Measurements from ENCODE around the gene EGFL8.
"Not testable (repeated sequence)": the region's sequence is repeated elsewhere in the genome, so short reads cannot be mapped to it uniquely, and the experiment has no call there.

The EGFL8 gene

DNA sequence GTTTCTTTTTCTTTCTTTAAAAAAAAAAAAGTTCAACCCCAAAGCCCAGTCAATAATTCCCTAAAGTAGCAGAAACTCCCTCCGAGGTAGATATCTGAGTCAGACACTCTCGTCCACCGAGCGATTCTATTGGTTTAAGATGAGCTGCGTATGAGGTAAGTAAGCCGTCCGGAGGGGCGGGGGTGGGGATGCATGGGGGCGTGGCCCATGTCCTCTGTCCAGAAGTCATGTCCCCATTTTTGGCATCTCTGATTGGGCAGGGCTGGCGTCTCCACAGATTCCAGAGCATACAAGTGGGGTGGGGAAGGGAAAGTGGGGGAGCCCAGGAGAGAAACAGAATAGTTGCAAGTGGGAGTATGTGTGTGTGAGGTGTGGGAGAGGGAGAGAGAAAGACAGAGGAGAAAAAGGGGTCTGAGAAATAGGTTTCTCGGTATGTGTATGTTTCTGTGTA is 21.3 kb downstream of the EGFL8 start:
- DNase-seq, result peak; percentile 88

DNA sequence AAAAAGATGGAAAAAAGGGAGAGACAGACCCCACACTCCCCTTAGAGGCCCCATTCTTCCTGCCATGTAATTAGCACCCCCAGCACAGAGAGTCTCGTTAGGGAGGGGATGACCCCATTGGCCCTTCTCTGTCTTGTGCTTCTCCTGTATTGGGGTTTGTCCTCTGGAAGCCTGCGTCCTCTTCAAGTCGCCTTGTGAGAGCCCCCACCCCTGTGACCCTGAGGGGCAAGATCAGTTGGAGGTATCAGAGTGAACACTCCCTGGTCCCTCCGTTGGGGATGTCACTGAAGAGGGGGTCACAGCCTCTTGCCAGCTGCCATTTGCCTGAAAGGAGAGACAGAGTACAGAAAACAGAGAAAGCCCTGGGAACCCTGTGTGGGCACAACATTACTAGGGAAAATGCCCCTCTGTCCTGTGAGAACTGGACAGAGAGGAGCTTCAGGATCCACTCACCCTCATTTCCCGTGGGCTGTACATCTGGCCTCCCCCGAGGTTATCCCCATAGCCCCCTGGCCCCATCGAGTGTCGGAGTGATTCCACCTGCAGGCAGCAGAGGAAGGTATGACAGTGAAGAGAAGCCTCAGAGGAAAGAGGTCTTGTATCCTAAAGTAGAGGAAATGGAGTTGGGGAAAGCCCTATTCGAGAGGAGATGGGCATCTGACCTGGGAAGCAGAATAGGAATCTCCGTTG is 21.9 kb downstream of the EGFL8 start:
- DNase-seq, result not testable (repeated sequence)

DNA sequence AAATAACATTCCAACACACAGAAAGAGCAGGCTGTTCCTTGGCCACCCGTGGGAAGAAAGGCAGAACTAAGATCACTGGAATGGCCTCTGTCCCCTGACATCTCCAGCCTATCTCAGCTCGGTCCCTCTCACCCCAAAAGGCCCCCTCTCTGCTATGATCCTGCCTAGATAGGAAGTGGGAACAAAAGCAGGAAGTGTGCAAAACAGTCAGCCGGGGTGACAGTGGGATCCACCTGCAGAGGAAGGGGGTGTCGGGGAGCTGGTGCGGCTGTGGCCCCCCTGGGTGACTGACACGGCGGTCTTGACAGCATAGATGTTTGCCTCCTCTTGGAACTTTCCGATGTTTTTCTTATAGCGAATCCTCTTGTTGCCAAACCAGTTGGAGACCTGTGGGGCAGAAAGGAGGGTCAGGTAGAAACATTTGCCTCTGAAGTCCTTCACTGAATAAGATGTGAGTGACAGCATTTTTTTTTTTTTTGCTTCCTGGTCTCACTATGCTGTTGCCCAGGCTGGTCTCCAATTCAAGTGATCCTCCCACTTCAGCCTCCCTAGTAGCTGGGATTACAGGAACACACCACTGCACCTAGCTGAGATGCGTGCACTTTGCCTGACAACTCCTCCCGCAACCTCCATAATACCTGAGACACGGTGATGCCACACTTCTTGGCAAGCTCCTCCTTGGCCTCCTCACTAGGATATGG is 22.8 kb downstream of the EGFL8 start:
- DNase-seq, result no peak

DNA sequence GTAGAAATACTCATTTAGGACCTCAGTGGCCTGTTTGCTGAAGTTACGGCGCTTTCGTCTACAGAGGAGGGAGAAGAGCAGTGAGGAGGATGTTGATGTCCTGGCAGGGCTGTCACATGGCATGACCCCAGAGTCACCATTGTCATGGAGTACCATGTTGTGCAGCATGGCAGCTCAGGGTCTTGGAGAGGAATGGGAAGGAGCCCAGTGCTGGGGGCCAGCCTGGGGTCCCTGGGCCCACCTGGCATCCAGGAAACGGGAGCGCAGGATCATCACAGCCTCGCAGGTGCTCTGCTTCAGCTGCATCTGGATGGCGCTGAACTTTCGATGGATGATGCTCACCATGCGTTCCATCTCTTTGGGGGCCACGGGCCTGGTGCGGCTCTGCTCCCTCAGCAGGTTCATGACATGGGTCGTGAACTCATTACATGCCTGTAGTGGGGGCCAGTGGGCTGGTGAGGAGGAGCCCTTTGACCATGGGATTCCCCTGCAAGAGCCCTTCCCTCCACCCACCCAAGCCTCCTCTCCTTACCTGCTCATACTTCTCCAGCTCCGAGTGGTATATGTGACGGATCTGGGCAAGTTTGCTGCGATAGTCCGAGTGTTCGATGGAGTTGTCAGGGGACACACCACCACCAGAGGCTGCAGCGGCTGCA is 23.5 kb downstream of the EGFL8 start:
- DNase-seq, result not testable (repeated sequence)

DNA sequence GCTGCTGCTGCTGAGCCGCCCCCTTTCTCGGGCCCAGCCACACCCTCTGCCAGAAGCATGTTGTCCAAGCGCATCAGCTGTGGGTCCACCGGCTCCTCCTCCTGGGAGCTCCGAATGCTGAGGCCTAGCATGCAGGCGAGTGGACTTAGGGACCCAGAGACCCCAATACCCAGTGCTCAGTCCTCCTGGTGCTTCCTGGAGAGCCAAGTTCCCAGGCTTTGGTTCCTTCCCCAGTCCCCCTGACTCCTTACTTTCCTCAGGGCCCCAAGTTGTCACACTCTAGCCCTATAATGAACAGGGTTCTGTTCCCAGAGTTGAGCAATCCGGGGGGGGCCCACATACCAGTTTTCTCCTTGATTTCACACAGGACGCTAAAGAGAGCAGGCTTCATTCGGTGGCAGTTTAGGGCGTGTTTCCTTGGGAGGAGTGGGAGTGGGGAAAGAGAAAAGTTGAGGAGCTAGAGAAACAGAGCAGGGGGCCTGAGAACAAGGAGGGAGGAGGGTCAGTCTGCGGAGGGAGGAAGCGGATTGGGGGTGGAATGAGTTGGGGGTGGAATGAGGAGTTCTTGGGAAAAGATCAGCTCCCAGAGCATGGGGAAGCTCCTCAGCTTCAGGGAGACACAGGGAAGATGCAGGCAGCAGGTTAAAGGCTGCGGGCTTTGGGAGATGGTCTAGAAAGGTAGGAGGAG is 24.1 kb downstream of the EGFL8 start:
- peak; percentile 37 for DNase-seq

DNA sequence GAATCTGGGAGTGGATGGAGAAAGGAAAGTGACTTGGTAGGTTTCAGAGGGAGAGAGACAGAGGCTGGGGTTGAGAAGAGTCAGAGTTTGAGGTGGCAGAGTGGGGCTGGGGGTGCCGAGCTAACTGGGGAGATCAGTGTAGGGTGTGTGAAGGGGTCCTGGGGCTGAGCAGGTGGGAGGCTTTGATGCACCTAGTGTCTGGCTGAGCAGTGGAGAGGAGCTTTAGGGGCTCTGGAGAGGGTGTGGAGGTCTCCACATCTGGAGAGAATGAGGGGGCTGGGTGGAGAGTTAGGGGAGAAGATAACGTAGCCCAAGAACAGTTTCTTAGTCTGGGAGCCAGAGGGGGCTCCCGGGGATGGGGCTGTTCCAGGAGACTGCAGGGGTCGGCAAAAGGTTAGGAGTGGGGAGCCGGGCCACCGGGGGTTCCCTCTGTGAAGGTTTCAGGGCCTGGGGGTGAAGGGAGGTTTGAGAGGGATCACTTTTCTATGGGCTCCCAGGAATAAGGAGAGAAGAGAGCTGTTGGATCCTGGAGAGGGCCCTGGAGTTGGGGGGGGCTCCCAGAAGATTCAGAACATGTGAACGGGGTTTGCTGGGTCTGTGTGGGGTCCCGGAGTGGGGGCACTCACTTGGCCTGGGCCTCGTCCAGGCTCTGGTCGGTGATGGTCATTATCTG is 24.8 kb downstream of the EGFL8 start:
- no peak for DNase-seq

DNA sequence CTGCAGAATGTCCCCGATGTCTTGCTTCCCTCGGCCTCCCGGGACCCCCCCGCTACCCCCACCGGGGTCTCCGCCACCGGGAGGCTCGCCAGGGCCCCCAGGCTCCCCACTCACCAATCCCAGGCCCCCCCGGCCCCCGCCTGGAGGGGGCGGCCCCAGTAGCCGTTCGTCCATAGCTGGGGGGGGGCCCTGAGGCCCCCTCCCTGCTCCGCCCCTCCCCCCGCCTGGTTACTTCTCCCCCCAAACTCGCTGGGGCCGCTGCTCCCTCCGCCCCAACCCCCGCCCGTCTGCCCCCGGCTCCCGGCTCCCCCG is 25.3 kb downstream of the EGFL8 start:
- DNase-seq, result peak; percentile 15

DNA sequence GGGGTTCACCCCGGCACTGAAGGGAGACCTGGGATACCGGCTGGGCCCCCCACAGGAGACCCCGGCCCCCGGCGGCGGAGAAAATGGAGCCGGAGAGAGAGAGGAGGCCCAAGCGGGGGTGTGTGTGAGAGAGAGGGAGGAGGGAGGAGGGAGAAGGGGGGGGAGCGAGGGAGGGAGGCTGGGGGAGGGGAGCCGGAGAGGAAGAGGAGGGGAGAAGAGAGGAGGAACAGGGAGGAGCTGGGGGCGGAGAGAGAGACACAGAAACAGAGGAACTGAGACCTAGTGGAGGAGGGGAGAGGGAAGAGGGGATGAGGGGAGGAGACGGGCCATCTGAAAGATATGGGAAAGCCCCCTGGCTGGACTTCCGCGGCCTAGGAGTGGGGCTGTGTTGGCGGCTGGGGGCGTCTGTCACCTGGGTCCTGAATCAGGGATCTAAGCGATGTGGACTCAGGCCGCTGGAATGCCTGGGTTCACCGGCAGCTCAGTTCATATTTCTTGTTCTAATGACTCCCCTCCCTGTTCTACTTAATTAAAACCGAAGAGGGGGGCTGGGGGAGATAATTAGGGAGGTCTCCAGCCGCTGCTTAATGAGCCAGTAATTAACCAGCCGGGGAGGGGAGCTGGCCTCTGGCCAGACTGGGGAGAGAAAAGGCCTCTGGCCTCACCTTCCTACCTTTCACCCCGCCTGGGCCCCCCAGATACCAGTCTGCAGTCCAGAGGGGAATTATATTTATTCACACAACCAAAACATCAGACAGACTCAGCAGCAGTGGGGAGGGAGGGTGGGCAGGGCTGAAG is 25.9 kb downstream of the EGFL8 start, which contains the start of gene PBX2:
Gene PBX2 (minus strand): TSS at position 149 of the 798 bp plus-strand sequence. CDS start 287 bp downstream, outside the sequence.
- peak; percentile 94 for DNase-seq

DNA sequence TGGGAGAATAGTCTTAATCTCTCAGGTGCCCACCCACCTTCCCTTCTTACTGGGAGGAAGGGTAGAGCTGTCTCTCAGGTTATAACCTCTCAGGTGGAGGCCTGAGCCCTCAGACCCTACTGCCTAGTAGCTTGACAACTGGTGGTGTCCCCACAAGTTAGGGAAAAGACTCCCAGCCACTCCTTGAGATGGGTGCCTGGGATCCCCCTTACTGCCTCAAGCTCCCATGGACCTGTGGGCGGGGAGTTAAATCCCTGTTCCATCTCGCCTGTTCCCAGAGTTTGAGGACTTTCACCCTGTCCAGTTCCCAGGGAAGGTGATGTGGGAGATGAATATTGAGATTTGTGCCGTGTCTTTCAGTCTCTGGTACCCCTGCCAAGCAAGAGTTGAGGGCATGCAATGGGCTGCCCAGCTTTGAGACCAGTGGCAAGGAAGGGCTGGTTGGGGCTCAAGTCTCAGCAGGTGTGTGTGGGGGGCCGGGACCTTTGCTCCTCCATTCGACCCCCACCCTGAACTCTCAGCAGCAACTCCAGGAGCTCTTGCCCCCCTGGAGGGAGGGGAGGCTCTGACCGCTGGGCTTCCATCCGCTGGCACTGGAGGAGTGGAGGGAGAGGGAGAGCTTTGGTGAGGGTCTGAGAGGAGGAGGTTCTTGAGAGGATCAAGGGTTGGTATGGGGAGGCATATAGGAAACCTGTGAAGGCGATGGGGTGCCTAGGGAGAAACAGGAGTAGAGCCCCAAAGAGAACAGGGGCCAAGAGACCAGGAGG is 26.7 kb downstream of the EGFL8 start:
- no peak for DNase-seq

DNA sequence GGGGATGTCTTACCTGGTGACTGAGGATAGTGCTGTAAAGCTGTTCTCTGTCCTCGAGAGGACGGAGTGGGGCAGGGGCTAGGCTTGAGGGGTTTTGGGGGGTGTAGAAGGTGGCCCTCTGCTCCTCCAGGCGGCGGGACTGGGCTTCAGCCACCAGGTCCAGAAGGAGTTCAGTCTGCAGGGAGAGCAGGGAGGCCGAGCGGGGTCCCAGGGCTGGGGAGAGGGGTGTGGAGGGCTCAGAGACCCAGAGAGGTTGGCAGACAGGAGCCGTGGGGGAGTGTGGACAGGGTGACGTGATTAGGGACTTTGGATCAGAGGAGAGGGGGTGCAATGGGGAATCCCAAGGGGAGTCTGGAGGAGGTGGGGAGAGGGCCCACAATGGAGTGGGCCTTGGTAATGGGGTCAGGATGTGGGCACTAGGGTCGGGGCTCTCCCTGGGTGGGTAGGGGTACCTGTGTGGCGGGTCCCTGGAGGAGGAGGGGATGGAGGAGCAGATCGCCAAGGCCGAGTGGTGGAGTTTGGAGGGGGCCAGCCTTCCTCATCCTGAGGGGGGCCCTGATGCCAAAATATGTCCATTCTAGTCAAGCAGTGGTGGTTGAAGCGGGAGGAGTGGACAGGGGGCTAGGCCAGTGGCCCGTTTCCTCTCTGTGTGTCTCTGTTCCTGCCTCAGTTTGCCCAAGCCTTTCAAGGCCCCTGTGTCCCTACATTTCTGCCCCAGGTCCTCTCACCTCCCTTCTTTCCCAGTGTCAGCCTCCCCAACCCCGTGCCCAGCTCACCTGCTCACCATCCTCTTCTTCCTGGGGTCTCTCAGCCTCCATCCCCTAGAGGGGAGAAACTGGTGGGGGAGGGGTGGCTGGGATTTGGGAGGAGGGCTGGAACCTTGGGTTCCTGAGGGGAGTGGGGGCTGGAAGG is 27.6 kb downstream of the EGFL8 start:
- DNase-seq, result no peak

DNA sequence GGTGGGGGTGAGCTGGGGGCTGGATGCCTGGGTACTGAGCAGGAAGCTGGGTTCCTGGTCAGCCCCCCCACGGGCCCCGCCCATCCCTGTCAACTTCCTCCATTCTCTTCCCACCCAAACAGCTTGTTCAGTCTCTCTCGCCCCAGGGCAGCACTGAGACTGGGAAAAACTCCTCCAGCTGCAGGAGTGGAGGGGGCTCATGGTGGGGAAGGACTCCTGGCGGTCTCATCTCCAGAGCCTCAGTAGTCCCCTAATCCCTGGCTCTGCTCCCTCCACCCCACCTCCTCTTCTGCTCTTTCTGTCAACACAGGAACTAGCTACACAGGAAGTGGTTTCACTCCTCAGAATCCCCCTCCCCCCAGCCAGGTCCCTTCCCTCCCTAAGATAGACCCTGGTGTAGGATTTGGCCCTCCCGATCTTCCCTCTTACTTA is 28.2 kb downstream of the EGFL8 start, which contains the start of gene GPSM3:
Gene GPSM3 (minus strand): TSS at position 36 of the 432 bp plus-strand sequence. CDS start 130 bp downstream, outside the sequence.
- peak; percentile 78 for DNase-seq

DNA sequence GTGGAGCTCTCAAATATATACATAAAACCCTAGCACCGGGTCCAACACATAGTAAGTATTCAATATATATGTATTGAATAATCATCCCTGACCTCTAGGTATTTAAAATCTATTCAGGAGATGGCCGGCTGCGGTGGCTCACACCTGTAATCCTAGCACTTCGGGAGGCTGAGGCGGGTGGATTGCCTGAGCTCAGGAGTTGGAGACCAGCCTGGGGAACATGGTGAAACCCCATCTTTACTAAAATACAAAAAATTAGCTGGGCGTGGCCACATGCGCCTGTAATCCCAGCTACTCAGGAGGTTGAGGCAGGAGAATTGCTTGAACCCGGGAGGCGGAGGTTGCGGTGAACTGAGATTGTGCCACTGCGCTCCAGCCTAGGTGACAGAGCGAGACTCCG is 28.7 kb downstream of the EGFL8 start:
- not testable (repeated sequence) for DNase-seq

DNA sequence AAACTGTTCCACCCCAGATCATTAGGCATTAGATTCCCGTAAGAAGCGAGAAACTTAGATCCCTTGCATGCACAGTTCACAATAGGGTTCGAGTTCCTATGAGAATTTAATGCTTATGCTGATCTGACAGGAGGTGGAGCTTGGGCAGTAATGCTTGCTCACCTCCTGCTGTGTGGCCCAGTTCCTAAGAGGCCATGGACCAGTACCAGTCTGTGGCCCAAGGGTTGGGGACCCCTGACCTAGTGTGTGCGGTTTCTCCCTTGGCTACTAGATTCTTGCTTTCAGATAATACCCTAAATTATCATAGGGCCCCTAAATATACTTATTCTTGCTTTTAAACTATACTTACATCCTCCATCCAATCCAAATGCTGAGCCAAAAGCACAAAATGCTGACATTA is 30.0 kb downstream of the EGFL8 start:
- no peak for DNase-seq

DNA sequence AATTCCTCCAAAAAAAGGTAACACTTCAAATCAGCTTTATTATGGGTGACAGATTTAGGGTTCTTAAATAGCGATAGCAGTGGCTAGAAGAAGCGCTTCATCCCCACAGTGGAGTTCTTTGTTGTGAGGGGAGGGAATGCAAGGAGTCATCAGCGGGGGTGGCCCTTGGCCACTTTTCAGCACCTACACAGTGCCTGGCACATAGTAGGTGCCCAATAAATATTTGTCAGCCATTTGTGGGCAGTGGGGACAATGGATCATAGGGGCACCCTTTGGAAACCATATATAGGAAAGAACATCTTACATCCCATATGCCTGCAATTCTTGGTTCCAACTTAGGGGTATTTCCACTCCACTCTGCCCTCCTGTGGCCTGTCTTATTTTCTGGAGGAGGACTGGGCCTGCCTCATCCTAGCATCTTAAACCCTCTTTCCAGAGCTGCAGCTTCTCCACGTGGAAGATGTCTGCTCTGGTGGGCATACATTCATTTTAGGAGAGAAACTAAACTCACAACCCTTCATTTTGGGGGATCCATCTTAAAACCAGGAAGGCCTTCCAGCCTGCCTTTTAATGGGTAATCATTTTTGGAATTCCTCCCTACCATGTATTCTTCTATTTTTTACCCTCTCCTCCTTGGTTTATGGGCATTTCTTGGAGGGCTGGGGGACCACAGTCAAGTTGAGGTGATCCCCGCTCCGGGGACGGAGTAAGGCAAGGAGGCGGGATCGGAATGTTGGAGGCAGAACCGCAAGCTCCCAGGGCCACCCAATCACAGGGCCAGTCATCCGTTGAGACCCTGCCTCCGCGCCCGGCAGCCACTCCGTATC is 30.6 kb downstream of the EGFL8 start:
- peak; percentile 68 for DNase-seq

DNA sequence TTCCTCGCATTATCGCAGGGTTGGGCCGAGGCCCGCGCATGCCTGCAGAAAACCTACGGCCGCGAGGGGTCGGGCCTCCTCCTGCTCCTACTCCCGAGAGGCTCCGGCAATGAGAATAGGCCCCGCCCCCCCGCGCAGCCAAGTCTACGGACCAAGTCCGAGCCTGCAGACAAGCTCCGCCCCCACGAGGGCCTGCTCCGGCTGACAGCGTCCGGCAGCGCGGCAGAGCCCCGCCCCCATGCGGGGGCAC is 31.2 kb downstream of the EGFL8 start:
- DNase-seq, result peak; percentile 100

DNA sequence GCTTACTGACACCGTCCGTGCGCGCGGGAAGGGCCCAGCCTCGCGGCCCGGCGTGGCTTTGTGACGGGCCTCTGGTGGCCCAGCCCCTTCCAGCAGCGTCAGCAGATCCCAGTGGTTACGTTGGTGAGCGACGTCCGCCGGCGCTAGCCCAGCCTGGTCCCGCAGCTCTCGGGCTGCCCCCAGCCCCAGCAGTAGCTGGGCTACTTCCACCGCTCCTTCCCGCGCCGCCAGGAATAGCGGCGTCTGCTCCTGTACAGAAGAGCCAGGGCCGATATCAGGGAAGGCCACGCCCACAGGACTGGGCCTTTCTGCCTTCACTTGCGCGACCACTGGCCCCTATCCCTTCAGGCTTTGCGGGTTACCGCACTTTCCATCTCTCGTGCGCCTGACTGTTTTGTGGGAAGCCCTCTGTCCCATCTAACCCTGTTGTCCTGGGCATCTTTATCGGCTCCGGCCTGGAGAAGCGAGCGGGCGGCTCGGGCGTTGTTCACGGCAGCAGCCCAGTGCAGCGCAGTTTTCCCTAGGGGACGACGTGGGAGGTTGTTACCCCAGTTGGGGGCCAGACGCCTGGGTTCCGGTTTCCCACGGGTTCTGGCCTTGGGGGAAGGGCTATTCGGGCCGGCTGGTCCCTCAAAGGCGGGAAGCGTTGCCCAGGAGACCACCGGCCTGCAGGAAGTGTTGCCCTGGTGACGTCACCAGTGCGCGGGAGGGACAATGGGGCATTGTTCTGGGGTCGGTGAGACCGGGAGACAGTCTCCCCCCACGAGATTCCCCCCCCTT is 31.7 kb downstream of the EGFL8 start:
- DNase-seq, result peak; percentile 87

DNA sequence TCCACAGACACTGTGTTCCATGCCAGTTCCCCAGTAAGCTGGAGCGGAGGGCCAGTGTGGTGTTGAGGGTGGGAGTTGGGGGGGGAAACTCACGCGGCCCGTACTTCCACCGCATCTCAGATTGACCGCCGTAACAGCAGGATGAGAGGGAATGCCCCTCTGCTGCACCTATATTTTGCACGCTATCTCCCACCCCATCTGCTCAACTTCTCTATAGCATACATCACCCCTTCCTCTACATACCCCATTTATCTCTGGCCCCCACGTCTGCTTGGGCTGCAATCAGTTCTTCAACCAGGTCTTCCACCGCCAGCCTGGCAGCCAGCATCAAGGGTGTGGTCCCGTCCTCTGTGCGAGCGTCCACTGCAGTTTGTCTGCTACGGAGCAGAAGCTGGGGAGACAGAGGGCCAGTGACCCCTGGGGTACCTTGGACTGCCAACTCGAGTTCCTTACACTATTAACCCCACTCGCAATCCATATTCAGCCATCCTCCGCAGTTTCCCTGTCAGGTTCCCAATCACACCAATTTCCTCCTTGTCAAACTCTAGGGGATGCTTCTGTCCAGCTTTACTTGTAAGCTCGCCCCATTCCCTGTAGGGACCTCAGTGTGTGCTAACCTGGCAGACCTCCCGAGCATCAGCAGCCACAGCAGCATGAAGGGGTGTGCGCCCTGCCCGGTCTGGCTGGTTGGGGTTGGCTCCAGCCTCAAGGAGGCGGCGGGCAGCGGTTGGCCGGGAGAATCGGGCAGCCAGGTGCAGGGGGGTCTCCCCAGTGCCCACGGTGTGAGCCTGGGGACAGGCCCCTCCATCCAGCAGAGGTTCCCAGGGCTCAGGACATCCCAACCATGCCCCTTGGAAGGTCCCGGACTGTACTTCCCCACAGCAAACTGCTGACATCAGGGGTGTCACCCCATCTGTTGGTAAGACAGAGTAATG is 32.6 kb downstream of the EGFL8 start:
- no peak for DNase-seq
